GM18951 (cell line): ENCODE measurements around the gene GPANK1.
A peak's percentile ranks its signal among the peaks of the same experiment; 100 is the strongest.

ENCODE experiments used
- POLR2A ChIP-seq: IDR thresholded peaks from 4 replicates; pipeline ENCODE4 v1.6.1; 2011; ENCODE audit warnings: mild to moderate bottlenecking; ENCODE audit not compliant: insufficient read length, insufficient read depth; ENCODE audit errors: extremely low read depth
- in situ Hi-C: fragments of 300-500 bp; cut with MboI; formaldehyde crosslinking; loops from one replicate; pipeline ENCODE4 v1.12.0; 2022; ENCODE audit warnings: low sequenced_read_pairs, mixed read lengths, inconsistent platforms; ENCODE audit not compliant: unreplicated experiment

GPANK1 gene

DNA sequence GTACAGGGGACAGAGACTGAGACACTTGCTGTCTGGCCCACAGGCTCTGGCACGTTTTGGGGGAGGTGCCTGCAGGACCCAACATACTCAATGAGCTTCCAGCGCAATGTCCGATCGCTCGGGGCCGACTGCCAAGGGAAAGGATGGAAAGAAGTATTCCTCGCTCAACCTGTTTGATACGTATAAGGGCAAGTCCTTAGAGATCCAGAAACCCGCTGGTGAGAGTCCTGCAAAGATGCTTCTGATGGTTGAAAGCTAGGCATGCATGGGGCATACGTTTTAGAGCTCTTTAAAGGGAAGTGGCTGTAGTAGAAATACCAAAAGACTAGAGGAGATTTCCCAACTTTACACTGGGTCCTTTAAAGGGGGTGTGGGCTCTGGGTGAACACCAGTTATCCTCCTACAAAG is 42.1 kb downstream of the GPANK1 start:
- in situ Hi-C loops = no loop called here
- TF ChIP-seq POLR2A = no peak

- in situ Hi-C loops = no loop called here
- TF ChIP-seq POLR2A = no peak
Measured at GRCh38 chr6:31621991-31622390, 42.8 kb downstream of the GPANK1 start.

GRCh38 chr6:31621320-31621939 is 43.4 kb downstream of the GPANK1 start:
- no peak for TF ChIP-seq POLR2A
- in situ Hi-C loops = no loop called here

DNA sequence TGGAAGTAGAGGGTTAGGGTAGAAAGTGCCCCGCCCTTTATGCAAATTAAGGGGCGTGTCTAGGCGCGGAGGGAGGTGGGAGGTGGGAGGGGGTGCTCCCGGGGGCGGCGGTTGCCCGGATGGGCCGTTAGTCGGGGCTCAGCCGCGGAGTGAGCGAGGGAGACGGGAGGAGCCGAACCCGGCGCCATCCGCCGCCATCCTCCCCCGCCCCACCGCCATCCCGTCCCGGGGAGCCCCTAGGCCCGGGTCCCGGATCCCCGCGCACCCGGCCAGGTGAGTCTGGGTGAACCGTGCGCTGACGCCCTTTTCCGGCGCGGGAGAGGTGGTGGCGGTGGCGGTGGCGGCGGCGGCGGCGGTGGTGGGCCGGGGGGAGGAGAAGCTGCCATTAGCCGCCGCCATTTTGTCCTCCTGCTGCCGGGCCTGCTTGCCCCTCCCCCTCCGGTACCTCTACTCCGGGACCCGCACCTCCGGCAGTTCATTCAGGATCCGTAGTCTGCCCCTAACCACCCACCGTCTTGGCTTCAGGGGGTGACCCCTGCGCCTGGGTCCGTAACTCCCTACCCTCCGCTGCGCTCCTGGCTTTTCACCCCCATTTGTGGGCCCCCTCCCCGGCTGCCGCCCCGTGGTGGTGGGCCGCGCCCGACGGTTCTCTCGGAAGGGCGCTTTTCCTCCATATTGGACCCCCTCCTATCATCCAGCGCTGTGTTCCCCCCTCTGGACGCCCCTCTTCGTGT is 44.0 kb downstream of the GPANK1 start, which contains the start of gene PRRC2A:
TSS of gene PRRC2A (plus strand) at position 130 of the 734 bp plus-strand sequence. CDS start 2,075 bp downstream, outside the sequence.
- in situ Hi-C loops = no loop called here
- peak; percentile 48 for TF ChIP-seq POLR2A

DNA sequence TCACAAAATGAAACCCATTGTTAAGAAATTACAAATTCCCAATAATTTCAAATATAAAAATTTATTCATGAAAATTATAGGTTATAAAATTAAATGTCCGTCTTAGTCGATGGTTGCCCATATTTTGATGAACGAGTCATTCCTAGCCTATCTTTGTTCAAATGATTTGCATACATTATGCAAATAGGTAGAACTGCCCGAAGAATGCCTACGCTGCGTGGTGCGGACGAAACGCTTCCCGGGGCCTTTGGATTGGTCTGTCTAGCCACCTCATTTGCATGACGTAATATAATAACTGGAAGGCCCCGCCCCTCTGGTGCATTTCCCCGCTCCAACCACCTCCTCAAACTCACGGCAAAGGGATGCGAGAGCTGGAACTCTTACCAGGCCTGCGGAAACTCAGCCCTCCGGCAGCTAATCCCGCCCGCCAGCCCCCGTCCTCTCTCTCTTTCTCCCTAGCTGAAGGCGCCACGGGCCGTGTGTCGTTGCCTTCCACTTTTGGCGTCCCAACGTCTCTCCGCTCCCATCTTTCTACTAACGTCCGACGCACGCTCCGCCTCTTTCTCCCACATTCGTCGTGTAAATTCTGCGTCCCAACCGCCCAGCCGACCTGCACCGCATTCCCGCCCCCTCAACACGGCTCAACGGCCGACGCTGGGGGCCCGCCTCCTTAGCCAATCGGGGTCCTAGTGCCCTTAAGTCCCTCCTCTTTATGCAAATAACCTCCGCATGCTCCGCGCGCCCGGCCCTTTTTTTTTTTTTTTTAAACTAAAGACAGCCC is 44.8 kb downstream of the GPANK1 start:
- in situ Hi-C loops = no loop called here
- TF ChIP-seq POLR2A = peak; percentile 83

DNA sequence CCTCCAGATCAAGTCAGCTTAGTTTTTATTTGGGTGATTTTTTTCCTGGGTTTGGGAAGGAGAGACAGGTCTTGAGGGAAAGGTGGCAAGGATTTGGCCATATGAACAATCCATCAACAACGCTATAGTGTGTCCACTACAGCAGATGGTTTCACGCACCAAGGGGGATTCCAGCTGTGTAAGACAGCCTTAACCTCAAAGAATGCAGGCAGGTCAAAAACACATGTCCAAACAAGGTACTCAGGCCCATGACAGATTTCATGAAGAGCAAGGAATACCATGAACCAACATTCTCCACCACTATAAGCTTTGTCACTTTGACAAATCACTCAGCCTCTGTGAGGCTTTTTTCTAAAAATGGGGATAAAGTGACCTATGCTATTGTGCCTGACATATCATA is 47.8 kb downstream of the GPANK1 start:
- no peak for TF ChIP-seq POLR2A
- in situ Hi-C loops = no loop called here

- TF ChIP-seq POLR2A = peak; percentile 18
Measured at GRCh38 chr6:31615748-31616147, 49.0 kb downstream of the GPANK1 start.

GRCh38 chr6:31614684-31615578 is 49.9 kb downstream of the GPANK1 start, which contains the start of gene AIF1:
Gene AIF1 (plus strand): TSS chr6:31615234. CDS start chr6:31615330, 96 bp downstream.
- no peak for TF ChIP-seq POLR2A
- in situ Hi-C loops = no loop called here

More at GRCh38 chr6:31615748-31616147, 49.0 kb downstream of the GPANK1 start:
- in situ Hi-C loops = no loop called here

GRCh38 chr6:31614075-31614619 is 50.6 kb downstream of the GPANK1 start:
- in situ Hi-C loops = no loop called here
- TF ChIP-seq POLR2A = peak; percentile 20
